GM19193 (cell line): ENCODE data around the gene COL11A2.

Source experiments
- POLR2A ChIP-seq: IDR thresholded peaks from 4 replicates; pipeline ENCODE4 v1.6.1; 2011; ENCODE audit not compliant: insufficient read depth, insufficient read length; ENCODE audit errors: extremely low read depth

The COL11A2 gene

GRCh38 chr6:33189164-33189563 lies 3.1 kb downstream of the COL11A2 start:
- TF ChIP-seq POLR2A = no peak

- no peak for TF ChIP-seq POLR2A
Measured at GRCh38 chr6:33187809-33188208, 4.5 kb downstream of the COL11A2 start.

GRCh38 chr6:33185654-33186187 lies 6.5 kb downstream of the COL11A2 start:
- TF ChIP-seq POLR2A = no peak

- no peak for TF ChIP-seq POLR2A
Measured at GRCh38 chr6:33185190-33185589, 7.1 kb downstream of the COL11A2 start.

GRCh38 chr6:33183071-33183683 lies 9.1 kb downstream of the COL11A2 start:
- TF ChIP-seq POLR2A = no peak

- TF ChIP-seq POLR2A = no peak
Measured at GRCh38 chr6:33181141-33181540, 11.1 kb downstream of the COL11A2 start.

GRCh38 chr6:33178755-33179475 lies 13.4 kb downstream of the COL11A2 start:
- TF ChIP-seq POLR2A = no peak

GRCh38 chr6:33177552-33178446 lies 14.5 kb downstream of the COL11A2 start:
- TF ChIP-seq POLR2A = no peak

- TF ChIP-seq POLR2A = no peak
Measured at GRCh38 chr6:33176906-33177305, 15.4 kb downstream of the COL11A2 start.

GRCh38 chr6:33175436-33176069 lies 16.7 kb downstream of the COL11A2 start:
- no peak for TF ChIP-seq POLR2A

GRCh38 chr6:33174784-33175183 lies 17.5 kb downstream of the COL11A2 start:
- no peak for TF ChIP-seq POLR2A

GRCh38 chr6:33173535-33174180 lies 18.6 kb downstream of the COL11A2 start:
- TF ChIP-seq POLR2A = no peak

- TF ChIP-seq POLR2A = no peak
Measured at GRCh38 chr6:33172688-33173534, 19.4 kb downstream of the COL11A2 start.

GRCh38 chr6:33171880-33172687 lies 20.2 kb downstream of the COL11A2 start:
- no peak for TF ChIP-seq POLR2A
